Naive thymus-derived CD8-positive, alpha-beta T cell (primary cell): ENCODE results near the gene IFITM1. TPM values are rescaled to one million over a fixed set of nuclear protein-coding genes. Genes with fewer than 3 reads are reported as not detected.
A peak's percentile ranks its signal among the peaks of the same experiment; 100 is the strongest.
"Not testable (repeated sequence)": the region's sequence is repeated elsewhere in the genome, so short reads cannot be mapped to it uniquely, and the experiment has no call there.

Experiments used
- ATAC-seq, 2 donors: fragments of 150-1000 bp; cut with Tn5 transposase in 1 of 2; sonication (Bioruptor Pico), chemical (Tn5 transposase) in 1 of 2; 1 replicate in 1 of 2; 2 replicates in 1 of 2; pipeline ENCODE4 v1.10.0; 2021; ENCODE audit warnings: mild to moderate bottlenecking in 2 of 2, moderate library complexity in 2 of 2
- POLR2A ChIA-PET: fragments of 350-600 bp; sonication (Branson Sonifier 250); formaldehyde crosslinking; loops from one replicate; lab custom pipeline; 2021; ENCODE audit warnings: antibody characterized with exemption; lab: Charles Lee
- DNase-seq, 10 donors: peaks; one replicate each; pipeline versions ENCODE4 v3.0.0 to v3.0.0-alpha.2; 2020 to 2022
- H3K27ac Mint-ChIP-seq, 10 donors: one replicate each; pipeline ENCODE4 v1.8.0; 2020 to 2022; ENCODE audit warnings: mild to moderate bottlenecking in 10 of 10, mixed read lengths in 10 of 10, moderate library complexity in 4 of 10, inconsistent platforms in 1 of 10
- H3K27me3 Mint-ChIP-seq, 5 donors: one replicate each; pipeline ENCODE4 v1.8.0; 2021 to 2022; ENCODE audit warnings: mixed read lengths in 5 of 5
- H3K36me3 Mint-ChIP-seq, 3 donors: one replicate each; pipeline ENCODE4 v1.8.0; 2020 to 2022; ENCODE audit warnings: mixed read lengths in 3 of 3, mild to moderate bottlenecking in 2 of 3, inconsistent platforms in 1 of 3
- H3K4me1 Mint-ChIP-seq, 4 donors: one replicate each; pipeline ENCODE4 v1.8.0; 2021 to 2022; ENCODE audit warnings: mixed read lengths in 4 of 4
- H3K4me3 Mint-ChIP-seq, 10 donors: one replicate each; pipeline ENCODE4 v1.8.0; 2020 to 2022; ENCODE audit warnings: mild to moderate bottlenecking in 10 of 10, mixed read lengths in 10 of 10, moderate library complexity in 6 of 10, inconsistent platforms in 1 of 10
- H3K9me3 Mint-ChIP-seq, 9 donors: one replicate each; pipeline ENCODE4 v1.8.0; 2020 to 2022; ENCODE audit warnings: mixed read lengths in 9 of 9, mild to moderate bottlenecking in 3 of 9, inconsistent platforms in 1 of 9, moderate library complexity in 1 of 9
- polyA plus RNA-seq, 3 donors: library from polyadenylated mRNA; unstranded; fragments of 300-500 nt; fragmentation: Illumina TruSeq; gene quantifications; one replicate each; pipeline ENCODE4 v1.2.3, GENCODE V29; 2021
- total RNA-seq, 8 experiments: library from RNA in 2 of 8; stranded (reverse) in 2 of 8; gene quantifications; one replicate each; pipeline ENCODE4 v1.2.3 and lab custom pipeline; 2021 to 2026

The IFITM1 gene
- total and polyA plus RNA-seq, 5 experiments from 2014 or later = 90.0 to 2,198 (median 1,833) TPM

GRCh38 chr11:355581-356458 lies 42.0 kb downstream of the IFITM1 start:
- no peaks in the 10 kb centered on the region for H3K9me3 Mint-ChIP-seq
- POLR2A ChIA-PET = interaction anchor here (0.7 to 4.9 kb wide), 27 partner anchors 8 to 148 kb away, joined by 3 to 57 read pairs (median 9); partner anchors contain the start of genes BET1L, IFITM1, IFITM2 and IFITM3
- peak; percentile 81 to 93 (median 88) for DNase-seq
- peak; percentile 65 to 80 for ATAC-seq
- peaks cover 21 to 47% (median 41%) of the 10 kb centered on the region in 4 donors for H3K4me1 Mint-ChIP-seq
- H3K27me3 Mint-ChIP-seq = no peaks in the 10 kb centered on the region
- peak overlapping the region in 8 of 10 donors; percentile 78 to 93 (median 88) for H3K4me3 Mint-ChIP-seq
- H3K27ac Mint-ChIP-seq = peak overlapping the region in 9 of 10 donors; percentile 90 to 99 (median 96)
- no peaks in the 10 kb centered on the region for H3K36me3 Mint-ChIP-seq

DNA sequence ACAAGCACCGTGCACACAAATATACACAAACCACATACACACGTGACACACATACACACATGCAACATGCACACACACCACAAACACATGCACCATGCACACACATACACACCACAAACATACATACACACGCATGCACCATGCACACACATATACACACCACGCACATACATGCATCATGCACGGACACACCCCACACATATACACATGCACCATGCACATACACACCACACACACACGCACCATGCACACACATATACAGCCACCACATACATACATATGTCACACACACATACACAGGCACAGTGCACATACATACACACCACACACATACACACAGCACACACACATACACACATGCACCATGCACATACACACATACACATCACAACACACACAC lies 42.8 kb downstream of the IFITM1 start:
- POLR2A ChIA-PET = interaction anchor here (0.7 to 4.9 kb wide), 12 partner anchors 11 to 149 kb away, joined by 3 to 57 read pairs (median 14); partner anchors contain the start of genes BET1L, IFITM1, IFITM2 and IFITM3
- no peak overlapping the region for H3K4me3 Mint-ChIP-seq

DNA sequence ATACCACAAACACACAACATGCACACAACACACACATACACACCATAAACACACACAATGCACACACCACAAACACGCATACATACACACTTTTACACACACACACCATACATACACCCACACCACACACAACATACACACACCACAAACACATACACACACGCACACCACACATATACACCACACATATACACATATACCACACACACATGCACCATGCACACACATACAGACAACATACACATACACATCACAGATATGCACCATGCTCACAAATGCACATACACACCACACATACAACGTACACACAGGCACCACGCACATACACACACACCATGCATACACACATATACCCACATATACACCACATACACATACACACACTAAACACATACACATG lies 43.7 kb downstream of the IFITM1 start:
- Mint-ChIP-seq H3K36me3 (no peaks in the 10 kb centered on the region), H3K4me1 (peaks cover 16 to 35% (median 30%) of the 10 kb centered on the region in 4 donors), H3K4me3 (no peak overlapping the region), H3K27me3 (no peaks in the 10 kb centered on the region), H3K9me3 (peaks cover 0 to 3% (median 0%) of the 10 kb centered on the region in 9 donors), H3K27ac (no peak overlapping the region)
- POLR2A ChIA-PET = no interaction called here
- ATAC-seq = no peak
- no peak for DNase-seq

More for the DNA sequence above, 42.8 kb downstream of the IFITM1 start:
- no peaks in the 10 kb centered on the region for H3K27me3 Mint-ChIP-seq
- H3K9me3 Mint-ChIP-seq = peaks cover 0 to 3% (median 0%) of the 10 kb centered on the region in 9 donors
- ATAC-seq (no peak), DNase-seq (no peak)
- no peak overlapping the region for H3K27ac Mint-ChIP-seq
- H3K4me1 Mint-ChIP-seq = peaks cover 16 to 41% (median 35%) of the 10 kb centered on the region in 4 donors
- no peaks in the 10 kb centered on the region for H3K36me3 Mint-ChIP-seq

GRCh38 chr11:358129-358800 lies 44.4 kb downstream of the IFITM1 start:
- Mint-ChIP-seq H3K4me1 (peaks cover 11 to 28% (median 23%) of the 10 kb centered on the region in 4 donors), H3K4me3 (no peak overlapping the region), H3K27me3 (no peaks in the 10 kb centered on the region), H3K36me3 (no peaks in the 10 kb centered on the region), H3K9me3 (peaks cover 0 to 3% (median 0%) of the 10 kb centered on the region in 9 donors), H3K27ac (no peak overlapping the region)
- POLR2A ChIA-PET = interaction anchor here (0.7 to 1.4 kb wide), 2 partner anchors 54 to 107 kb away, joined by 6 to 7 read pairs; no protein-coding TSS in a partner anchor
- DNase-seq (no peak), ATAC-seq (no peak)

- DNase-seq (peak in 1 of 10 donors; percentile 41), ATAC-seq (no peak)
- Mint-ChIP-seq H3K27me3 (peaks cover 0 to 1% (median 0%) of the 10 kb centered on the region in 5 donors), H3K4me3 (peak overlapping the region in 1 of 10 donors; percentile 46), H3K4me1 (peaks cover 4 to 24% (median 13%) of the 10 kb centered on the region in 4 donors), H3K36me3 (no peaks in the 10 kb centered on the region), H3K9me3 (peaks cover 0 to 3% (median 0%) of the 10 kb centered on the region in 9 donors), H3K27ac (peak overlapping the region in 6 of 10 donors; percentile 23 to 88 (median 76))
- POLR2A ChIA-PET = interaction anchor here (0.7 to 1.4 kb wide), 5 partner anchors 53 to 108 kb away, joined by 3 to 7 read pairs (median 3); no protein-coding TSS in a partner anchor
These were observed 45.4 kb downstream of the IFITM1 start for GRCh38 chr11:359181-359714.

GRCh38 chr11:360326-361280 lies 46.8 kb downstream of the IFITM1 start:
- Mint-ChIP-seq H3K27me3 (peaks cover 0 to 9% (median 3%) of the 10 kb centered on the region in 5 donors), H3K27ac (peak overlapping the region in 2 of 10 donors; percentile 58 to 87), H3K4me1 (peaks cover 0 to 15% (median 4%) of the 10 kb centered on the region in 4 donors), H3K36me3 (no peaks in the 10 kb centered on the region), H3K9me3 (peaks cover 0 to 3% (median 0%) of the 10 kb centered on the region in 9 donors), H3K4me3 (no peak overlapping the region)
- ATAC-seq (no peak), DNase-seq (no peak)
- POLR2A ChIA-PET = interaction anchor here (0.6 to 1.2 kb wide), 4 partner anchors 53 to 93 kb away, joined by 3 to 4 read pairs (median 3); partner anchors contain the start of gene IFITM2

DNA sequence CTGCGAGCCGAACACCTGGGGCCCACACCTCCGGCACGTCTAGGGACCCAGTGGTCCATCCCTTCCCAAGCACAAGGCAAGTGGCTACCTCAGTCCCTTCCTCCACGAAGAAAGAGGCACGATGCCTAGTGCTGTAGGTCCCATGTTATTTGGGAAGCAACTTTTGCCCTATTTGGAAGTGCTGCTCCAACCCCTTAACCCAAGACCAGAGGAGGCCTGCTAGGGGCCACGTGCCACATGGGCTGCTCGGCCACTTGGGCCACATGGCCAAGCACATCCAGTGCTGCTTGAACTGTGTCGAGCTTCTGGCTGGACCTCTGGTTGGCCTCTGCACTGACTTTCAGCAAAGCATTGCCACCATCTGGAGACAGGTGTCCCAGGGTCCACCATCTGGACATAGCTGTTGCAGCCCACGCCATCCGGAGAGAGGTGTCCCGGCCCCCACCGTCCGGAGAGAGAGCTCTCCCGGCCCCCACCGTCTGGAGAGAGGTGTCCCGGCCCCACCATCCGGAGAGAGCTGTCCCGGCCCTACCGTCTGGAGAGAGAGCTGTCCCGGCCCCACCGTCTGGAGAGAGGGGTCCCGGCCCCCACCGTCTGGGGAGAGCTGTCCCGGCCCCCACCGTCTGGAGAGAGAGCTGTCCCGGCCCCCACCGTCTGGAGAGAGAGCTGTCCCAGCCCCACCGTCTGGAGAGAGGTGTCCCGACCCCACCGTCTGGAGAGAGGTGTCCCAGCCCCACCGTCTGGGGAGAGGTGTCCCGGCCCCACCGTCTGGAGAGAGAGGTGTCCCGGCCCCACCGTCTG lies 49.0 kb downstream of the IFITM1 start:
- Mint-ChIP-seq H3K4me3 (no peak overlapping the region), H3K36me3 (peaks cover 0 to 4% (median 0%) of the 10 kb centered on the region in 3 donors), H3K27ac (peak overlapping the region in 1 of 10 donors; percentile 60), H3K27me3 (peaks cover 7 to 31% (median 14%) of the 10 kb centered on the region in 5 donors), H3K9me3 (peaks cover 0 to 3% (median 0%) of the 10 kb centered on the region in 9 donors), H3K4me1 (peaks cover 4 to 22% (median 11%) of the 10 kb centered on the region in 4 donors)
- DNase-seq (no peak), ATAC-seq (no peak)
- POLR2A ChIA-PET = interaction anchor here (0.5 to 2.7 kb wide), 7 partner anchors 8 to 112 kb away, joined by 3 to 10 read pairs (median 3); no protein-coding TSS in a partner anchor

GRCh38 chr11:363443-363805 lies 49.6 kb downstream of the IFITM1 start:
- H3K36me3 Mint-ChIP-seq, H3K9me3 Mint-ChIP-seq, H3K4me3 Mint-ChIP-seq, ATAC-seq, DNase-seq, H3K27ac Mint-ChIP-seq: not testable (repeated sequence)
- peaks cover 10 to 36% (median 19%) of the 10 kb centered on the region in 5 donors for H3K27me3 Mint-ChIP-seq
- POLR2A ChIA-PET = interaction anchor here (0.5 to 2.7 kb wide), 5 partner anchors 8 to 113 kb away, joined by 3 to 10 read pairs (median 8); no protein-coding TSS in a partner anchor
- peaks cover 8 to 27% (median 17%) of the 10 kb centered on the region in 4 donors for H3K4me1 Mint-ChIP-seq

- ATAC-seq (peak; percentile 66 to 81), DNase-seq (peak in 8 of 10 donors; percentile 42 to 63 (median 52))
- H3K4me1 Mint-ChIP-seq = peaks cover 10 to 27% (median 20%) of the 10 kb centered on the region in 4 donors
- peak overlapping the region in 2 of 10 donors; percentile 67 to 85 for H3K27ac Mint-ChIP-seq
- POLR2A ChIA-PET = interaction anchor here (0.7 to 2.7 kb wide), 10 partner anchors 9 to 127 kb away, joined by 3 to 10 read pairs (median 4); no protein-coding TSS in a partner anchor
- peaks cover 0 to 3% (median 0%) of the 10 kb centered on the region in 9 donors for H3K9me3 Mint-ChIP-seq
- peaks cover 0 to 4% (median 0%) of the 10 kb centered on the region in 3 donors for H3K36me3 Mint-ChIP-seq
- peak overlapping the region in 1 of 10 donors; percentile 57 for H3K4me3 Mint-ChIP-seq
- H3K27me3 Mint-ChIP-seq = peaks cover 12 to 42% (median 21%) of the 10 kb centered on the region in 5 donors
These were observed 50.3 kb downstream of the IFITM1 start for GRCh38 chr11:363948-364761.
